Erythroblast (primary cell): ENCODE data around the gene NAE1.

Experiments used
- GATA1 ChIP-seq: IDR thresholded peaks from 2 replicates; pipeline ENCODE4 v1.6.1; 2011; ENCODE audit warnings: low read depth, mild to moderate bottlenecking, control low read depth, low read length, moderate library complexity
- POLR2A ChIP-seq: IDR thresholded peaks from 2 replicates; pipeline ENCODE4 v1.6.1; 2011; ENCODE audit warnings: mild to moderate bottlenecking, low read length

DNA sequence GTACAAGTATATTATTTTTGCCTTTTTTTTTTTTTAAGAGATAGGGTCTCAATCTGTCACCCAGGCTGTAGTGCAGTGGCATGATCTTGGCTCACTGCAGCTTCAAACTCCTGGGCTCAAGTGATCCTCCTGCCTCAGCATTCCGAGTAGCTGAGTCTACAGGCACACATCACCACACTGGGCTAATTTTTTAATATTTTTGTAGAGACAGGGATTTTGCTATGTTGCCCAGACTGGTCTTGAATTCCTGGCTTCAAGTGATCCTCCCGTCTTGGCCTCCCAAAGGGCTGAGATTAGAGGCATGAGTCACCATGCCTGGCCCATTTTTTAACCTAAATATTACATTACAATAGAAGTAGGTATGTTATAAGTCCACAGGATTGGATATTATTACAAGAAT is 32.6 kb downstream of the NAE1 start:
- no peak for TF ChIP-seq POLR2A
- no peak for TF ChIP-seq GATA1
